ENCODE data around the gene SCN3B. TPM values are rescaled to one million over a fixed set of nuclear protein-coding genes. Genes with fewer than 3 reads are reported as not detected.

SCN3B gene
- total and polyA plus RNA-seq, 2 of the 4 experiments (the other 2 are of a cell fraction) = under 0.01 to 0.03 TPM

GRCh38 chr11:123587044-123587443 lies 67.4 kb downstream of the SCN3B start:
- no peak overlapping the region for H2AK9ac ChIP-seq (replicated peaks; ENCODE audit: low read depth, low read length, poor library complexity)
- no peak overlapping the region for H4K8ac ChIP-seq (ENCODE audit: low read depth in 2 of 2, low read length in 2 of 2)
- no peak overlapping the region for H2AK5ac ChIP-seq (ENCODE audit: low read depth, low read length)
- H3K4ac ChIP-seq (ENCODE audit: low read depth, low read length) = no peak overlapping the region
- H3K18ac ChIP-seq (ENCODE audit: low read depth, low read length) = no peak overlapping the region
- no peak overlapping the region for H4K5ac ChIP-seq (ENCODE audit: low read depth, low read length)
- H3K4me1 ChIP-seq (ENCODE audit: control insufficient read depth, insufficient read depth, low read length) = peaks cover 7% of the 10 kb centered on the region
- DNase-seq (no peak), ATAC-seq (ENCODE audit: low read depth) (no peak)
- H3K56ac ChIP-seq (ENCODE audit: extremely low read depth, insufficient read depth, low read length) = no peak overlapping the region
- intact Hi-C loops (cut with micrococcal nuclease) (no loop called here), dilution Hi-C loops (cut with HindIII; ENCODE audit: low sequenced_read_pairs, unreplicated experiment) (no loop called here), in situ Hi-C loops (cut with MboI; ENCODE audit: low sequenced_read_pairs) (no loop called here)
- no peaks in the 10 kb centered on the region for H4K20me1 ChIP-seq (ENCODE audit: insufficient read depth, low read length)
- peaks cover 10% of the 10 kb centered on the region for H3K9me1 ChIP-seq (ENCODE audit: insufficient read depth, low read length)
- no peak overlapping the region for H3K23ac ChIP-seq (ENCODE audit: low read depth, low read length)
- ChIA-PET CTCF (no interaction called here), POLR2A (ENCODE audit: unreplicated experiment) (no interaction called here)
- H2BK120ac ChIP-seq (ENCODE audit: low read depth, low read length) = no peak overlapping the region
- no CpG with 5 or more reads among the region's 2 CpGs for WGBS, 2 experiments (ENCODE audit: extremely low coverage in 2 of 2, insufficient read length in 1 of 2)
- no peak overlapping the region for H3K9ac ChIP-seq (ENCODE audit: low read depth, low read length)
- no peak overlapping the region for H2BK5ac ChIP-seq (ENCODE audit: low read depth, low read length, poor library complexity, severe bottlenecking)
- no peak overlapping the region for H2BK15ac ChIP-seq (ENCODE audit: low read depth, low read length)
- no peak overlapping the region for H2BK20ac ChIP-seq (ENCODE audit: low read depth, low read length)
- no peak overlapping the region for H4K91ac ChIP-seq (ENCODE audit: insufficient read depth, low read depth, low read length)
- no peak overlapping the region for H2AFZ ChIP-seq (replicated peaks; ENCODE audit: low read length, poor library complexity)
- H3K9me3 ChIP-seq (ENCODE audit: control insufficient read depth, insufficient read depth, low read length) = no peaks in the 10 kb centered on the region
- H3K4me2 ChIP-seq (ENCODE audit: low read depth, low read length) = no peak overlapping the region
- H3K79me1 ChIP-seq (ENCODE audit: low read depth in 1 of 2, low read length in 2 of 2) = peaks cover 0 to 3% of the 10 kb centered on the region in 2 experiments; a peak in 1 of 4 replicates
- H3K27ac ChIP-seq (ENCODE audit: insufficient read depth, low read length) = no peak overlapping the region
- no peak overlapping the region for H3K4me3 ChIP-seq (ENCODE audit: insufficient read depth, low read depth, low read length)
- no peak overlapping the region for H3K14ac ChIP-seq (replicated peaks; ENCODE audit: low read depth, low read length)
- no peaks in the 10 kb centered on the region for H3K27me3 ChIP-seq (ENCODE audit: control insufficient read depth, insufficient read depth, low read length)
- TF ChIP-seq SMC3 (IDR thresholded peaks at IDR 0.05; ENCODE audit: low read depth, low read length) = no peak
- no peak for TF ChIP-seq CHD1 (IDR thresholded peaks at IDR 0.05; ENCODE audit: low read depth, low read length)
- no peak for TF ChIP-seq POLR2A (IDR thresholded peaks at IDR 0.05; ENCODE audit: low read depth, low read length)
- TF ChIP-seq, protein P1, sequence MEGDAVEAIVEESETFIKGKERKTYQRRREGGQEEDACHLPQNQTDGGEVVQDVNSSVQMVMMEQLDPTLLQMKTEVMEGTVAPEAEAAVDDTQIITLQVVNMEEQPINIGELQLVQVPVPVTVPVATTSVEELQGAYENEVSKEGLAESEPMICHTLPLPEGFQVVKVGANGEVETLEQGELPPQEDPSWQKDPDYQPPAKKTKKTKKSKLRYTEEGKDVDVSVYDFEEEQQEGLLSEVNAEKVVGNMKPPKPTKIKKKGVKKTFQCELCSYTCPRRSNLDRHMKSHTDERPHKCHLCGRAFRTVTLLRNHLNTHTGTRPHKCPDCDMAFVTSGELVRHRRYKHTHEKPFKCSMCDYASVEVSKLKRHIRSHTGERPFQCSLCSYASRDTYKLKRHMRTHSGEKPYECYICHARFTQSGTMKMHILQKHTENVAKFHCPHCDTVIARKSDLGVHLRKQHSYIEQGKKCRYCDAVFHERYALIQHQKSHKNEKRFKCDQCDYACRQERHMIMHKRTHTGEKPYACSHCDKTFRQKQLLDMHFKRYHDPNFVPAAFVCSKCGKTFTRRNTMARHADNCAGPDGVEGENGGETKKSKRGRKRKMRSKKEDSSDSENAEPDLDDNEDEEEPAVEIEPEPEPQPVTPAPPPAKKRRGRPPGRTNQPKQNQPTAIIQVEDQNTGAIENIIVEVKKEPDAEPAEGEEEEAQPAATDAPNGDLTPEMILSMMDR (conservative IDR thresholded peaks at IDR 0.05; ENCODE audit: low read depth, low read length) = no peak
- no peak for TF ChIP-seq BHLHE40 (IDR thresholded peaks at IDR 0.05; ENCODE audit: low read depth, low read length)
- no peak for TF ChIP-seq MAFK (IDR thresholded peaks at IDR 0.05; ENCODE audit: low read depth, low read length)
- TF ChIP-seq MAZ (IDR thresholded peaks at IDR 0.05; ENCODE audit: borderline replicate concordance, low read depth, low read length) = no peak
- no peak for TF ChIP-seq NFE2L2 (IDR thresholded peaks at IDR 0.05; ENCODE audit: low read depth, low read length)
- TF ChIP-seq ELK1 (IDR thresholded peaks at IDR 0.05; ENCODE audit: borderline replicate concordance, low read depth, low read length) = no peak
- no peak for TF ChIP-seq RCOR1 (IDR thresholded peaks at IDR 0.05; ENCODE audit: insufficient replicate concordance, low read length)
- no peak for TF ChIP-seq CEBPB (IDR thresholded peaks at IDR 0.05; ENCODE audit: low read depth, low read length)
- TF ChIP-seq FOS (IDR thresholded peaks at IDR 0.05; ENCODE audit: low read depth, low read length) = no peak
- no peak for TF ChIP-seq USF2 (IDR thresholded peaks at IDR 0.05; ENCODE audit: low read depth, low read length)
- TF ChIP-seq RFX5 (IDR thresholded peaks at IDR 0.05; ENCODE audit: low read depth, low read length) = no peak
- no peak for TF ChIP-seq MXI1 (IDR thresholded peaks at IDR 0.05; ENCODE audit: borderline replicate concordance, low read depth, low read length)
- TF ChIP-seq RAD21 (IDR thresholded peaks at IDR 0.05; ENCODE audit: low read length) = no peak
- BruUV-seq (replicated peaks) = no TSS peak
- no peaks in the 10 kb centered on the region for H3K36me3 ChIP-seq (ENCODE audit: control insufficient read depth, insufficient read depth, low read length)
